Esophagus muscularis mucosa (tissue), 4 donors: ENCODE data around the gene NBAS.

Experiments used
- EP300 ChIP-seq: sonication (generic); formaldehyde crosslinking; IDR thresholded peaks from one replicate; pipeline ENCODE4 v1.6.1; 2017; ENCODE audit warnings: antibody characterized with exemption
- POLR2A ChIP-seq: fragments of 450-650 bp; IDR thresholded peaks from one replicate; pipeline ENCODE4 v1.6.1; 2017; ENCODE audit warnings: antibody characterized with exemption, moderate library complexity, mild to moderate bottlenecking, low read depth
- POLR2AphosphoS5 ChIP-seq, 2 donors: sonication (generic); formaldehyde crosslinking; IDR thresholded peaks; one replicate each; pipeline ENCODE4 v1.6.1; 2017; ENCODE audit warnings: antibody characterized with exemption in 2 of 2
- TF ChIP-seq, protein P1 (sequence below), 3 experiments: fragments of 200-600 bp in 2 of 3; fragments of 450-650 bp in 1 of 3; sonication (generic) in 2 of 3; IDR thresholded peaks; one replicate each; pipeline ENCODE4 v1.5.1; 2017 to 2019; ENCODE audit warnings: antibody characterized with exemption in 3 of 3, mild to moderate bottlenecking in 2 of 3, moderate library complexity in 1 of 3

DNA sequence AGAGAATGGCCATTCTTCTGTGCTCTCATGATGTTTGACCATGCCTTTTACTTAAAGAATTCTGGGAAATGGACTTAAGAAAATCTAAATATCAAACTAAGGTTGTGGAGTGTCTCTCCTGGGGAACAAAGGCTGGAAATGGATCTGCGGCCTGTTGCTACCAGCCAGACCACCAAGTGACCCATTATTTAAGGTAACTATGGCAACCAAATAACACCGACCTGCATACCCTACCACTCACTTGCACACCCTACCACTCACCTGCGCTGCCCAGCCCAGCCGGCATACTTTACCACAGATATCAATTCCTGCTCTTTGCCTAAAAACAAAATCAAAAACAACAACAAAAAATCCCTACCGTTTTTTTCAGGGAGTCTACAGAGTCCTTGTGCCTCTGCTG, 203.2 kb downstream of the NBAS start:
- TF ChIP-seq POLR2AphosphoS5 (IDR thresholded peaks at IDR 0.05) (no peak), POLR2A (no peak), EP300 (no peak)
- TF ChIP-seq, protein P1, sequence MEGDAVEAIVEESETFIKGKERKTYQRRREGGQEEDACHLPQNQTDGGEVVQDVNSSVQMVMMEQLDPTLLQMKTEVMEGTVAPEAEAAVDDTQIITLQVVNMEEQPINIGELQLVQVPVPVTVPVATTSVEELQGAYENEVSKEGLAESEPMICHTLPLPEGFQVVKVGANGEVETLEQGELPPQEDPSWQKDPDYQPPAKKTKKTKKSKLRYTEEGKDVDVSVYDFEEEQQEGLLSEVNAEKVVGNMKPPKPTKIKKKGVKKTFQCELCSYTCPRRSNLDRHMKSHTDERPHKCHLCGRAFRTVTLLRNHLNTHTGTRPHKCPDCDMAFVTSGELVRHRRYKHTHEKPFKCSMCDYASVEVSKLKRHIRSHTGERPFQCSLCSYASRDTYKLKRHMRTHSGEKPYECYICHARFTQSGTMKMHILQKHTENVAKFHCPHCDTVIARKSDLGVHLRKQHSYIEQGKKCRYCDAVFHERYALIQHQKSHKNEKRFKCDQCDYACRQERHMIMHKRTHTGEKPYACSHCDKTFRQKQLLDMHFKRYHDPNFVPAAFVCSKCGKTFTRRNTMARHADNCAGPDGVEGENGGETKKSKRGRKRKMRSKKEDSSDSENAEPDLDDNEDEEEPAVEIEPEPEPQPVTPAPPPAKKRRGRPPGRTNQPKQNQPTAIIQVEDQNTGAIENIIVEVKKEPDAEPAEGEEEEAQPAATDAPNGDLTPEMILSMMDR (IDR thresholded peaks at IDR 0.05): no peak
